NCI-H2107 treated with DMSO at 0.1 percent for 48 hours (cell line): ENCODE measurements around the gene CFAP91.

Source experiments
- DNase-seq: peaks from one replicate; lab custom pipeline; 2025; ENCODE audit not compliant: unreplicated experiment; lab: John Stamatoyannopoulos, UW

The CFAP91 gene

DNA sequence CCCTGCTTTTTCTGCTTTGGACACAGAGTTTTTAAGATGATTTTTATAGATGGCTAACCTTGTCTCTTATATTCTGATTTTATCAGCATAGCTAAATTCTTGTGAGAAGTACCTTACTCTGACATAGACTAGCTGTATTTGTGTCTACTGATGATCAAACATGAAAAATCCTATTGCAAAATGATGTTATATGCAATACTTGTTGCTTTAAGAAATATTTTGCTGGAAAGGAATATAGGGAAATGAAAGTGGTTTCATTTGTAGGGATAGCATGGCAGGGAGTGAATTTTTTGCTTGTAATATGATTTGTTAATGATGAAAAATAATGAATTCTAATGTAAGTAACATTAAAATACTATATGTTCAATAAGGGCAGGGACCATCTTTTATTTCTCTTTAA lies 35.9 kb downstream of the CFAP91 start:
- no peak for DNase-seq

DNA sequence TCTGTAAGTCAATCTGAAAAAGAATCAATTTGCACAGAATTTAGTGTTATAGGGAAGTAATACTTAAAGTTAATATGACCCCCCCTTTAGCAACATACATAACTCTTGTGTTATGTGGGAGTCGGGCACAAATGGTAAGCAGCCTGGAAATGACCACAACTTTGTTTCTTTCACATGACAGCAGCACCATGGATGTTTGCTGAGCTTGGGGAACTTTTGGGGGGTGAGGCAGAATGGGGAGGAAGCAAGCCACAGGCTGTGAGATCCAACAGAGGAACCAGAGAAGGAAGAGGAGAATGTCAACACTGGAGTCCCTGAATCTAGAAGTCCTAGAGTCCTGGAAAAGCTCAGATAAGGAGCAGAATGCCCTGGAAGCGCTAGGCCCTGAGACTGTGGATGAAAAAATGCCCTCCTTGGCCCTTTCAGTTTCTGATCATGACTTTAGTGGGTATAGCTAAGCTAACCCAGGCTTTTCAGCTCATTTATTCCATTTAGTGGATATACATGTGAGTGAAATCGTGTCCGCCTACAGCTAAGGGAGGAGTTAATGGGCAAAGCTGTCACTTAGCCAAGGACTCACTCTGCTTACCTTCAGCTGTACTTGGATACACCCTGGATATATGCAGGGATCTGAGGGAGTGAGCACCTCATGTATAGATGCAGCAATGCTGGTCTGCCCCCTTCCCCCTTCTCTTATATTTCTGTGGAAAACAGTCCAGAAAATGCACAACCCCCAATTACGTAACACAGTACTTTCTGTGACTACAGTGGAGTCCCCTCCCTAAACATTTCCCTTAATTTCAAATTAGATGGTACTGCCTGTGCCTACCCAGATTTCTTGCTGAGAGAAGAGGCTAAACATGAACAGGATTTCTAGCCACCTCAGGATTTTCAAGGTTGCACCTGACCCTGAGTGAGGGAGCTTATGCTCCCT lies 39.1 kb downstream of the CFAP91 start:
- DNase-seq: no peak

DNA sequence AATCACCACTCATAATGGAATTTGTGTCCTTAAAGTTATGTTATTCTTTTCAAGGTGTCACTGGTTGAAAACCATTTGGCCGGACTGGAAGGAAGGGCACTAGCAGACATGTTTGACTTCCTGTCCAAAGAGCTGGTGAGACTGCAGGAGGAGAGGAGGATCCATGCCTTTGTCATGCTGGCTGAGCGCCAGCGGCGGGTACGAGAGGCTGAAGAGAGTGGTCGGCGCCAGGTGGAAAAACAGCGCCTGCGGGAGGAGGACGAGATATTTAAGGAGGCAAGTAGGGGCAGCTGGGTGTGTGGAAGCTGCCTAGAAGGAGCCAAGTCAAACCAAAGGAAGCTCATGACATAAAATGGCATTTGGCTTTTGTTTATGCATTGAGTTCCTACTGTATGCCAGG lies 41.1 kb downstream of the CFAP91 start:
- DNase-seq: no peak

DNA sequence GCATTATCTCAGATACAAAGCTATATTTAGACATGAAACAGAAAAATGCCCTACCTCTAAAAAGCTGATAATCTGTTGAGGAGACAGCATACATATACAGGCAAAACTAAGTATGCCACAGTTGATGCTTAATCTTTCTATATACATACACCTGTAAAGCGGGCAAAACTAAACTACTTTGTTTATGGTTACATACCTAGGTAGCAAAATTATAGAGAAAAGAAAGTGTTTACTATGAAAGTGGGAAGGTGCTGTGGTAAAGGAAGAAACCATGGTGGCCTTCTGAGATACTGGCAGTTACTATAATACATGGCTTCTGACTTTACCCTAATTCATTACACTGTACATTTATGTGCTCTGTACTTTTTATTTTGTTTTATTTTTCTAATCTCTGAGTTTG lies 43.1 kb downstream of the CFAP91 start:
- no peak for DNase-seq

DNA sequence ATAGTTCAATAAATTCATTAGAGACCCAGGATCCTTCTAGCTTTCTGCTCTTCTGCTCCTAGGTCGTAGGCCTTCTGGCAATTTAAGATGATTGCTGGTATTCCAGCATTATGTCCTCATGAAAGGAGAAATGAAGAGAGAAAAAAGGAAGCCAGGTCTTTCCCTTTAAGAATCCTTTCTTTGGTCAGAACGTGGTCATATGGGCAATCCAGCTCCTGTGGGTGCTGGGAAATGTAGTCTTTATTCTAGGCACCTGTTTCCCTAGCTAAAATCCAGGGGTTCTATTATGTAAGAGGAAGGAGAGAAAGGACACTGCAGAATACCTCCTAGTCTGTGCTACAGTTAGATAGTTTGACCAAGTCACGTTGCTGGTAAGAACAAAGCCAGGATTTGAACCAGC lies 43.6 kb downstream of the CFAP91 start:
- no peak for DNase-seq

DNA sequence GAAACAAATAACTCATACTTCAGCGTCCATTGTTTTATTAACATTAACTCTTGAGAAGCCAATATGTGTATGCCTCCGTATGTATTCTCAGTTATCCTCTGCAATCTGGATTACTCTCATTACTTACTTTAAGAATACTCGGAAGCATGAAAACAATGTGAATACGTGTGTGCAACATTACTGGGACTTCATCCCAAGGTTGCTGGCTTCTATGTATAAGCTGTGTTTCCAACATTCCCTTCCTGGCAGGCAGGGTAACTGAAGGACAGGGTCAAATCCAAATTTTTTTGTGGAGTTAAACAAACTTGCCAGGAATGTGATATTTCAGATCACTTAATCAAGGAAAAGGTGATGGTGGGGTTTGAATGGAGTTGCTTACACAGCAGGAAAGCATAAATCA lies 44.5 kb downstream of the CFAP91 start:
- DNase-seq: no peak

DNA sequence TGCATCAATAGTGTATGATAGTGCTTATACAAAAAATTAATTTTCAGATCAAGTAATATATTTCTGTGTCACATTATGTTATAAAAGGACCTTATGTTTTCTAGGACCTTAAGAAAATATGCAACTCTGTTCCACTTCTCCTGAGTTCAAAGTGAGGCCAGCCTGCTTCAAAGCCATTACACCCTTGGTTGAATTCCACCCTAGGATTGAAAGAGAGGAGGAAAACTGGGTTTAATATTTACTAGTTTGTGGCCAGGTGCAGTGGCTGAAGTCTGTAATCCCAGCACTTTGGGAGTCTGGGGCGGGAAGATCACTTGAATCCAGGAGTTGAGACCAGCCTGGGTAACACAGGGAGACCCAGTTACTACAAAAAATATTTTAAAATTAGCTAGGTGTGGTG lies 46.2 kb downstream of the CFAP91 start:
- DNase-seq: no peak

DNA sequence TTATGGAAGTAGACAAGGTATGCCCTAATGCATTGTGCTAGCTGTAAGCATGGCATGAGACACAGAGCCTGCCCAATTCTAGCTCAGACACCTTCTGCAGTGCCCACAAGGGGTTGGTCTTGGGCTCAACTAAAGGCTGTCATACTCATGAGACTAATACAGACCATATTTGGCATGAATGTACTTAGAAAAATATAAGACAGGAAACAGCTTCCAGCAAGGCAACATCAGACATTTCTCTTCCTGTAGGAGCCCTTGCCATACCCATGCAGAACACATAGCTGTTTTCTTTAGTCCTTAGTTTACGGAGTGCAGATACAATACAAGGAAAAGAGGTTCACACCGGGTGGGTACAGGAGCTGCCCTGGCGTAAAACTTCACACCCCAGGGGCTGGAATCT lies 48.6 kb downstream of the CFAP91 start:
- DNase-seq: no peak
